Fibroblast of villous mesenchyme (primary cell): Measurements from ENCODE around the gene INSIG1. TPM values are rescaled to one million over a fixed set of nuclear protein-coding genes. Genes with fewer than 3 reads are reported as not detected.

Experiments used
- DNase-seq: peaks from one replicate; pipeline ENCODE4 v3.0.0-alpha.2; 2010; ENCODE audit warnings: low read depth
- H3K4me3 ChIP-seq: 2 replicates; pipeline ENCODE4 v1.5.1; 2011; ENCODE audit warnings: low read depth, mild to moderate bottlenecking, low read length
- CTCF ChIP-seq: IDR thresholded peaks from 2 replicates; pipeline ENCODE4 v1.5.1; 2012; ENCODE audit warnings: low read depth, mild to moderate bottlenecking, low read length; ENCODE audit not compliant: insufficient read depth
- total RNA-seq: library from RNA; depleted of rRNA; stranded (reverse); fragments of >200 nt; gene quantifications from 2 replicates; pipeline ENCODE4 v1.2.3, GENCODE V29; 2012

Gene INSIG1
- total RNA-seq, 1 donor = 389 TPM

DNA sequence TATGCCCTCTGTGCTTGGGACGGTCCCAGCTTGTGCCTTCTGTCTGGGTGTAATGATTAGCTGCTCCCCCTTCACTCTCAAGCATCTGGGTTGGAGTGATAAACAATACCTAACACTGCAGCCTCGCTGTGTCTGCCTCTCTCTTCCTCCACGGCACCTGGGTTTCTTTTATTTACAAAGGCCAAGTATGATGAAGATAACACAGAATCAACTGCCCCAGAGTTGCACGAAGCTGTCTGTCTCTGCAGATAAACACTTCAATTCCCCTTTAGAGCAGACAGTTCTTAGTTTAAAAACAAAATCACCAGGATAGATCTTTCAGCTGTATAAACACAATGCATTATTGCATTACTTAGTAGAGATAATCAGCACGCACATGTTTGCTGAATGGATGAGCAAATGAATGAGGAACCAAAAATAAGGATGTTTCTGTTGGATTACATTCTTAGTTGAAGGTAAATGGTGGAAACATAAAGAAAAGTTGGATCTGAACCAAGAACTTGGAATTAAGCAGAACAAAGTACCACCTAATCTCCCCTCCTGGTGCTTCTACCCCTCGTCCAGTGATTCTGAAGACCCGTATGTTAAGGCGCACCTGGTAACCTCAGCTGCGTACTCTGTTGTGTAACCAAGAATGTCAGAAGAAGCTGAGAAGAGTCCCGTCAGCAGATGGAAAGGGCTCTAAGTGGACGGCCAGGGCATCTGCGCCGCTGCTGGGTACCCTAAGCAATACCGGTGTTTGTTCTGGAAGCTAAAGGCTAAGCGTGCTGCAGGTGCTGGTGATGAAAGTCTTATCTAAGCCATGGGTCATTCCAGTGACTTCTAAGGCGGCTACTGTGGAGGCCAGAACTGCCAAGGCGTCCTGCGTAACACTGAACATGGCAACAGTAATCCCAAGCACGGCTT lies 26.6 kb downstream of the INSIG1 start:
- DNase-seq = no peak
- TF ChIP-seq CTCF = no peak
- H3K4me3 ChIP-seq = no peak overlapping the region

DNA sequence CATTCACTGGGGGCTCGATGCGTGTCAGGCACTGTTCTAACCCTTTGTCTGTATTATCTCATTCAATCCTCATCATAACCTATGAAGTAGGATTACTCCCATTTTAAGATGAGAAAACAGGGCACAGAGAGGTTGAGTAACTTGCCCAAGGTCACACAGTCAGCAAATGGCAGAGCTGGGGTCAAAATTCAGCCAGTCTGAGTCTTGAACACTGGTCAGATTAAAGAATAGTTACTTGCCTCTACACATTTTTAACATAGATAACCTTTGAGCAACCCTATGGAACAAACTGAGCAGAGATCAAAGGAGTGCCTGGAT lies 27.2 kb downstream of the INSIG1 start:
- no peak for DNase-seq

GRCh38 chr7:155326385-155326784 lies 28.7 kb downstream of the INSIG1 start:
- no peak for DNase-seq
- no peak overlapping the region for H3K4me3 ChIP-seq
- no peak for TF ChIP-seq CTCF

More for the DNA sequence above, 27.2 kb downstream of the INSIG1 start:
- TF ChIP-seq CTCF = no peak
- H3K4me3 ChIP-seq = no peak overlapping the region

DNA sequence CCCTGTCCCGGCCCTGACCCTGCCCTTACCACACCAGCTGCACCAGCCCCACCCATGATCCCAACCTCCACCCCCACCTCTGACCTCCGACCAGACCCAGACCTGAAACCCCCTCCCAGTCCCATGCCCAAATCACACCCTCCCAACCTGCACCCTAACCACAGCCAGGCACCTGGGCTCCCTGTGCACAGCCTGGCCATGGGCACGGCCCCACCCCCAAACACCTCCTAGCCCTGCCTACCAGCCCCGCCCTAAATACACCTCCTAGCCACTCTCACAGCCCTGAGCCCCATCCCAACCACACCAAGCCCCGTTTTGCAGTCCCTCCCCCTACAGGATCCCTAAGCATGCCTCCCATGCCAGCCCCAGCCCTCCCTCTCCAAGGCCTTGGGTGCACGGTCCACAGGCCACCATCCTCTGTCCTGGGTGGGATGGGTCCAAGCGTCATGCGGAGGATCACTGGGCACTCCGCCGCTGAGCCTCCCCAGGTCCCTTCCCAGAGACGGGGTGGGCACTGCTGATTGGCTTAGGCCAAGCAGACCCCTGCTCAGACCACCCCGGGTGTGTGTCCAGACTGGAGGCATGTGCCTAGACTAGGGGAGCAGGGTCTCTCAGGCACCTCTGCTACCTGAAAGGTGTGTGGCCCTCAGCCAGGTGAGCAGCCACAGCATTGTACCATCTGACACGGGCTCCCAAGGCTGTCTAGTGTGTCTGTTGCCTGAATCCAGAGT lies 30.1 kb downstream of the INSIG1 start:
- no peak for TF ChIP-seq CTCF
- H3K4me3 ChIP-seq = no peak overlapping the region
- no peak for DNase-seq

GRCh38 chr7:155329225-155329624 lies 31.5 kb downstream of the INSIG1 start:
- no peak for DNase-seq
- TF ChIP-seq CTCF = no peak
- no peak overlapping the region for H3K4me3 ChIP-seq

DNA sequence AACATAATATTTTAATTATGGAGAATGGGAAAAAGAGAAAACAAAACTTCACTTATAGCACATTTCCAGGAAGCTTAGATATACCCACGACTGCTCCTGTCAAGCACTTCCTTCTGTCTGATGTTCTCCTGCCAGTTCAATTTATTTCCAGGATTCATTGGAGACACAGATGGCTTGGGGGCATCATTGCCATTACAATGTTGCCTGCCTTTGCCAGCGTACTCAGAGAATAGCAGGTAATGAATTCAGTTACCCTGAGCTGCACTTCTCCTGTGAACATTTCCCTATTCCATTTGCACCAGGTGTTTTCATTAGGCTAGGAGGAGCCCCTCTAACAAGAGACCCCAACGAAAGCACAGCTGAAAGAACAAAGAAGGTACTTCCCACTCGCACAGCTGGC lies 33.7 kb downstream of the INSIG1 start:
- no peak for DNase-seq
- H3K4me3 ChIP-seq = no peak overlapping the region
- no peak for TF ChIP-seq CTCF
